Spleen (tissue), 7 donors: ENCODE data around the gene CSMD2.

Experiments
- POLR2A ChIP-seq, 3 donors: fragments of 450-650 bp; IDR thresholded peaks; one replicate each; pipeline ENCODE4 v1.5.1; 2017; ENCODE audit warnings: antibody characterized with exemption in 3 of 3, mild to moderate bottlenecking in 1 of 3
- POLR2AphosphoS5 ChIP-seq, 3 donors: sonication (generic); formaldehyde crosslinking; IDR thresholded peaks; one replicate each; pipeline ENCODE4 v1.5.1; 2017; ENCODE audit warnings: antibody characterized with exemption in 3 of 3
- TF ChIP-seq, protein P1 (sequence below), 11 experiments: fragments of 200-600 bp in 7 of 11; fragments of 450-650 bp in 4 of 11; sonication (generic) in 4 of 11; IDR thresholded peaks in 8 of 11; conservative IDR thresholded peaks in 3 of 11; 1 replicate in 7 of 11; 2 replicates in 4 of 11; pipeline versions ENCODE4 v1.4.0 to v1.8.0; 2016 to 2021; ENCODE audit warnings: antibody characterized with exemption in 11 of 11, inconsistent platforms in 4 of 11, mild to moderate bottlenecking in 1 of 11
- donor health status: DM: no; HTN: no; CAD: no; lungs with moderate emphysema.
- donor health status: DM: no; HTN: no; CAD: no.
- donor health status: DM: no; HTN: no; CAD: no.

DNA sequence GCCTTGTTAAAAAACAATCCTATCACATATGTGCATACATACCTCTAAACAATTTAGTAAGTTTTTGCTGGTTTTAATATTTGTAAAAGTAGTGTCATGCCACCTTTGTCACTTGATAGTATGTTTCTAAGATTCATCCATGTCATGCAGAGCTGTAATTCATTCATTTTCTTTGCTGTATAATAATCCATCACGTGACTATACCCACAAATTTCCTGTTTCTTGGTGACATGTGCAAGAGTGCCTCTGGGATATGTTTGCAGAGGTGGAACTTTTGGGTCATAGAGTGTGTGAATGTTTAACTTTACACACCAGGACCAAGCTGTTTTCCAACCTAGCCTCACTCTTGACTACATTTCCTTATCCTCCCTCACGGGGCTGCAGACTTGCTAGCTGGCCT lies 629.7 kb downstream of the CSMD2 start:
- TF ChIP-seq, protein P1, sequence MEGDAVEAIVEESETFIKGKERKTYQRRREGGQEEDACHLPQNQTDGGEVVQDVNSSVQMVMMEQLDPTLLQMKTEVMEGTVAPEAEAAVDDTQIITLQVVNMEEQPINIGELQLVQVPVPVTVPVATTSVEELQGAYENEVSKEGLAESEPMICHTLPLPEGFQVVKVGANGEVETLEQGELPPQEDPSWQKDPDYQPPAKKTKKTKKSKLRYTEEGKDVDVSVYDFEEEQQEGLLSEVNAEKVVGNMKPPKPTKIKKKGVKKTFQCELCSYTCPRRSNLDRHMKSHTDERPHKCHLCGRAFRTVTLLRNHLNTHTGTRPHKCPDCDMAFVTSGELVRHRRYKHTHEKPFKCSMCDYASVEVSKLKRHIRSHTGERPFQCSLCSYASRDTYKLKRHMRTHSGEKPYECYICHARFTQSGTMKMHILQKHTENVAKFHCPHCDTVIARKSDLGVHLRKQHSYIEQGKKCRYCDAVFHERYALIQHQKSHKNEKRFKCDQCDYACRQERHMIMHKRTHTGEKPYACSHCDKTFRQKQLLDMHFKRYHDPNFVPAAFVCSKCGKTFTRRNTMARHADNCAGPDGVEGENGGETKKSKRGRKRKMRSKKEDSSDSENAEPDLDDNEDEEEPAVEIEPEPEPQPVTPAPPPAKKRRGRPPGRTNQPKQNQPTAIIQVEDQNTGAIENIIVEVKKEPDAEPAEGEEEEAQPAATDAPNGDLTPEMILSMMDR (IDR thresholded peaks at IDR 0.05 in 8 of 11, conservative IDR thresholded peaks at IDR 0.05 in 3 of 11), result no peak
- TF ChIP-seq POLR2A (IDR thresholded peaks at IDR 0.05) (no peak), POLR2AphosphoS5 (IDR thresholded peaks at IDR 0.05) (no peak)
